NCI-H2196 (cell line): ENCODE measurements around the gene GATA5.

Source experiments
- DNase-seq: peaks from one replicate; lab custom pipeline; 2025; ENCODE audit not compliant: unreplicated experiment; lab: John Stamatoyannopoulos, UW

The GATA5 gene

DNA sequence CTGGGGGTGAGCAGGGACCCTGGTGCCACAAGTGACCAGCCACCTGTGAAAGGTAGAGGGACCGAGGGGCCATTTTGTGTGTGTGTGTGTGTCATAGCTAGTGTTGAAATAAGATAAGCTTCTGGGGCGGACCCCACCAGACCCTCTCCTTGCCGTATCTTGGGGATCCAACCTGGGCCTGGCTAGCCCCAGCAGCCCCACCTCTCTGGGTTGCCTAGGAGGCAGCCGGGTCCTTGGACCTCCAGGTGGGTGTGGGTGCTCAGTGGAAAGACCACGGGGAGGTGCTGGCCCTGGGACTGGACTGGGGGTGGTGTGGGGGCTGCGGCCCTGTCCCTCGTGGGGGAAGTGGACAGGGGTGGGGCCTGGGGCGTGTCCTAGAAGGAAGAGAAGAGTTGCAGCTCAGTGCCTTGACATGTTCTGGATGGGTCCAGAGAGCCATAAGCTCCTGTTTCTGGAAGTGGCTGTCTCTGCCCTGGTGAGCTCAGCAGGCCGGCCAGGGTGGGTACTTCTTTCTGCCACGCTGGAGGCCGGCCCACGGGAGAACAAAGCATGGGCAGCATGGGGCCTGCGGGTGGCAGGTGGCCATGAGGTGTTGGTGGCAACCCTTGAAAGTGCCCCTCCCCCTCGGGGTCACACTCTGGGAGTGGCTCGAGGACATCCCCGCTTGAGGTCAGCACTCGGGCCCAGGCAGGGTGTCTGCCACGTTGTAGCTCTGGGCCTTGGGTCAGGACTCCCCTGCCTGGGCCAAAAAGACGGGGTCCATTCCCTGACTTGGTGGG, 56.9 kb downstream of the GATA5 start:
- no peak for DNase-seq

DNA sequence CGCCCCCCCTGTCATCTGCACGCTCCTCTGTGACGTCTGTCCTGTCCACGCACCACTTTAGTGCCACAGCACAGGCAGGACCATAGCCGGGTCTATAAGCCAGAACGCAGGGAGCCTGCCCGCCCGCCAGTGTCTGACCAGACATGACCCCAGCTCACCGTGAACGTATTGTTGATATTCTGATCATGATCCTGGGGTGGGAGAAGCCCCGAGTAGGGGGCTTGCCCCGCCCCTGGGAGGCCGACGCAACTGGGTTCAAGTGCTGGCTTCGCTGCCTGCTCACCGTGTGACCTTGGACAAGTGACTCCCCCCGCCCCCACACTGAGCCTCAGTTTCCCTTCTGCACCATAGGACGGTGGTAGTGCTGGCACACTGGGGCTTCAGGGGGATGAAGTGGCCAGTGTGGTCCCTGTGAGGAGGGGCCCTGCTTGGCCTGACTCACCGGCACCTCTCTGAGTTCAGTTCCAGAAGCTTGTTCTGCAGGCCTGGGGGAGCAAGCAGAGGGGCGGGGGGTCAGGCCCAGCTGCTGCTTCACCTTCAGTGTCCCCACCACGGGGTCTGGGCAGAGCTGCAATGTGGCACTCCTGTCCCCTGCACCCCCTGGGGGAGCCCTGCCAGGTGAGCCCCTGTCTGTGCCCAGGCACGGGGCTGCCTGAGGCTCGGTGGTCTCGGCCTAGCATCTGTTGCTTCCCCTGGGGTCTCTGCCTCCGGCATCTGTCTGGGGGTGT, 57.6 kb downstream of the GATA5 start:
- DNase-seq, result no peak

DNA sequence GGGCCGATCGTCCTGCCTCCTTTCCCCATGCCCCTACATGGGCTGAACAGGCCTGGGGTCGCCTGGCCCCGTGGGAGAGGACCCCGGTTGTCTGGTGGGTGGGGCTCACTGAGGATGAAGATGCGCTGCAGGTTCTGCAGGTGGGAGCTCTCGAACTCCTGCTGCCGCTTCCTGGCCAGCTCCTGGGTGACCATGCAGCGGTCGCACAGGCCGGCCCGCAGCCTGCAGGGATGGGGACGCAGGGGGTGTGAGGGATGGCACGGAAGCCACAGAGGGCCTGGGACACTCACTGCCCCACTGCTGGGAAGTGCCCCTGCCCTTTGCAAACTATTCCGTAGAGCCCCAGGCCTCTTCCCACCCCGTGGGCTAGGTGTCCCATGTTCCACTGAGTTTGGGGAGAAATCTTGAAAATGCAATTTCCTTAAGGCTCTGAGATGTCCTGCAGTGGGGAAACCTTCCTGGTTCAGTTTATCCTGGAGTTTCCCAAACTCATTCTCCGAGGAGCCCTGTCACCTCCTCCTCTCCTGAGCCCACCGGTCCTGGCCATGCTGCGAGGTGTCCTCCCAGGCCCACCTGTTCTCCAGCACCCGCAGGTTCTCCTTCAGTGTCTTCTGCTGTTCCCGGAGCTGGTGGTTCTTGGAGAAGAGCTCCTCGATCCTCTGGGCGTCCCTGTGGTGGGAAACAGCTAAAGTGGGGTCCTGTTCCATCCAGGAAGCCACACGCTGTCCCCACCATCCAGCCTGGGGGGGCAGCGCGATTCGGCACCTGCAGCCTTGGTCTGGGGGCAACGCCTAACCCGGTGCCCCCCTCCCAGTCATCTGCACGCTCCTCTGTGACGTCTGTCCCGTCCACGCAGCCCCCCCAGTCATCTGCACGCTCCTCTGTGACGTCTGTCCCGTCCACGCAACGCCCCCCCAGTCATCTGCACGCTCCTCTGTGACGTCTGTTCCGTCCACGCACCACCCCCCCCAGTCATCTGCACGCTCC, 58.9 kb downstream of the GATA5 start:
- no peak for DNase-seq

DNA sequence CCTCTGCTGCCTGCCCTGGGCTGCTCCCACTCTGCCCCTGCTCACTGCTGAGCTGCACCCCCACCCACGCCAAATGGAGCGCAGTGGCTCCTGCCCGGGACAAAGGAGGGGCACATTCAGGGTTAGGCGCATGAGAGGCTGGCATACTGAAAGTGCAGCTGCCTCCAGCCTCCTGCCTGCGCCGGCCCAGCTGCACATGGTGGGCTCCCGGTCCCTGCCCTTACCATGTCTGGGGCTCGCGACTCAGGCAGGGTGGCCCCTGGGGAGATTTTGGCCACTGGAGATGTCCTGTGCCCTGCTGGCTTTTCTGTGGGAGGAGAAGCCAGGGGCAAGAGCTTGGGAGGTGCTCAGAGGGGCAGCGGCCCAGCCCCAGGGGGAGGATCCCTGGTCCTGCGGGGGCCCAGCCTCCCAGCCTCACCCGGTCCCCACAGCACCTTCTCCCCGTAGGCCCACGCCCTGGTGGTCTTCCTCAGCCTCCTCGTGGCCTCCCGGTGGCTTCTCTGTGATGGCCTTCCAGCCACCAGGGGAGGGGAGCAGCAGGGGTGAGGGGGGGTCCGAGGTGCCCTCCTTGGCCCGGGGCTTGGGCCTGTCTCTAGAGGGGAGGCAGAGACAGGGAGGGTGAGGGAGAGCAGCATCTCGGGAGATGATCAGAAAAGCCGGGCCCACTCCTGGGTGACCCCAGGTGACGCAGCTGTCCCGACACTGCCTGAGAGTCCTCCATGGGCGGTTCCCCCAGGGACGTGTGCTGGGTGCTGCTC, 60.3 kb downstream of the GATA5 start:
- DNase-seq, result no peak

DNA sequence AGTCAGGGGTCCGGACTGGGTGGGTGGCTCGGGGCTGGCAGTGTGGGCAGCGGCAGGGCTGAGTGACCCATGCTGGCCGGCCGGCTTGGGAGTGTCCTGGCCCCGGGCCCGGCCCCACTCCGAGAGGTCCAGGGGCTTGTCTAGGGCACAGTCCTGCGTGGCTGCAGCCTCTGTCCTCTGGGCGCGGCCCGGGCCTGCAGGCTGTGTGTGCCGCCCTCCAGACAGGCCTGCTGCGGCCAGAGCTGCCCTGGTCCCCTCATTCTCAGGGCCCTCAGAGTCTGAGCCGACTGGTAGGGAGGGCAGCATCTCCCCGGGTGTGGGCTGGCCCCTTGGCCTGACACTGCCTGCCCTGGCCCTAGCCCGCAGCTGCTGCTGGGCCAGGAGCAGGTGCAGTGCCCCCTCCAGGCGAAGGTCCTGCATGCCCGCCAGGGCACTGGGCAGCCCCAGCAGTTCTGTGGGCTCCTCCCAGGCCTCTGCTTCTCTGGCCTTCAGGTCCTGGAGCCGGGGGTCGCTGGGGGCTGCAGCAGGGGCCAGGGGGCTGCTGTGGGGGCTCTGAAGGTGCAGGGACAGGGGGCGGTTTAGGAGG, 61.8 kb downstream of the GATA5 start:
- no peak for DNase-seq
